Lower leg skin (tissue), 3 donors: ENCODE results near the gene TTF2.

Experiments
- POLR2A ChIP-seq, 2 donors: fragments of 450-650 bp; IDR thresholded peaks; one replicate each; pipeline ENCODE4 v1.6.1; 2016 to 2017; ENCODE audit warnings: antibody characterized with exemption in 2 of 2, mild to moderate bottlenecking in 1 of 2, moderate library complexity in 1 of 2
- TF ChIP-seq, protein P1 (sequence below), 3 donors: fragments of 450-650 bp; IDR thresholded peaks; one replicate each; pipeline ENCODE4 v1.5.1; 2016; ENCODE audit warnings: antibody characterized with exemption in 3 of 3, mild to moderate bottlenecking in 3 of 3, moderate library complexity in 2 of 3

DNA sequence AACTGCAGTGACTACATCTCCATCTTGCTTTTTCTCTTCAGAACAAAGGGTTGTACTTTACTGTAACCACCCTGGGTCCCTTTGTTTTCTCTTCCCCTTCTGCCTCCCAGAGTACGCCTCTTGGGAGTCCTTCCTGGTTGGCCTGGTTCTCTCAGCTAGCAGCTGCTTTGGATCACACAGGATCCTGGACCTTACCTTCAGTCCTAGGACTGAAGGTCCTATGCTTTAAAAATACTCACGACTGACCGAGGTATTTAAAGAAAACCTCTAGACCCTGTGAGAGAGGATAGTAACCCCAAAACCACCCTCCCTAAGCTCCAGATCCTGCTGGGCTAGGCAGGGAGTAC is 56.6 kb downstream of the TTF2 start:
- TF ChIP-seq, protein P1, sequence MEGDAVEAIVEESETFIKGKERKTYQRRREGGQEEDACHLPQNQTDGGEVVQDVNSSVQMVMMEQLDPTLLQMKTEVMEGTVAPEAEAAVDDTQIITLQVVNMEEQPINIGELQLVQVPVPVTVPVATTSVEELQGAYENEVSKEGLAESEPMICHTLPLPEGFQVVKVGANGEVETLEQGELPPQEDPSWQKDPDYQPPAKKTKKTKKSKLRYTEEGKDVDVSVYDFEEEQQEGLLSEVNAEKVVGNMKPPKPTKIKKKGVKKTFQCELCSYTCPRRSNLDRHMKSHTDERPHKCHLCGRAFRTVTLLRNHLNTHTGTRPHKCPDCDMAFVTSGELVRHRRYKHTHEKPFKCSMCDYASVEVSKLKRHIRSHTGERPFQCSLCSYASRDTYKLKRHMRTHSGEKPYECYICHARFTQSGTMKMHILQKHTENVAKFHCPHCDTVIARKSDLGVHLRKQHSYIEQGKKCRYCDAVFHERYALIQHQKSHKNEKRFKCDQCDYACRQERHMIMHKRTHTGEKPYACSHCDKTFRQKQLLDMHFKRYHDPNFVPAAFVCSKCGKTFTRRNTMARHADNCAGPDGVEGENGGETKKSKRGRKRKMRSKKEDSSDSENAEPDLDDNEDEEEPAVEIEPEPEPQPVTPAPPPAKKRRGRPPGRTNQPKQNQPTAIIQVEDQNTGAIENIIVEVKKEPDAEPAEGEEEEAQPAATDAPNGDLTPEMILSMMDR (IDR thresholded peaks at IDR 0.05): no peak
- TF ChIP-seq POLR2A (IDR thresholded peaks at IDR 0.05): no peak
